Islet of Langerhans (tissue), 1 donor: ENCODE measurements around the gene MTRFR.
"Not testable (repeated sequence)": the region's sequence is repeated elsewhere in the genome, so short reads cannot be mapped to it uniquely, and the experiment has no call there.

ENCODE experiments used
- FAIRE-seq: peaks from one replicate; lab custom pipeline; 2011; peaks lifted over from hg19 to GRCh38; lab: Jason Lieb, UNC

The MTRFR gene

GRCh38 chr12:123248996-123249741 is 15.9 kb downstream of the MTRFR start:
- not testable (repeated sequence) for FAIRE-seq

- FAIRE-seq: no peak
Observed at GRCh38 chr12:123250471-123251383, 17.5 kb downstream of the MTRFR start.

- no peak for FAIRE-seq
Observed at GRCh38 chr12:123251403-123252076, 18.3 kb downstream of the MTRFR start.

DNA sequence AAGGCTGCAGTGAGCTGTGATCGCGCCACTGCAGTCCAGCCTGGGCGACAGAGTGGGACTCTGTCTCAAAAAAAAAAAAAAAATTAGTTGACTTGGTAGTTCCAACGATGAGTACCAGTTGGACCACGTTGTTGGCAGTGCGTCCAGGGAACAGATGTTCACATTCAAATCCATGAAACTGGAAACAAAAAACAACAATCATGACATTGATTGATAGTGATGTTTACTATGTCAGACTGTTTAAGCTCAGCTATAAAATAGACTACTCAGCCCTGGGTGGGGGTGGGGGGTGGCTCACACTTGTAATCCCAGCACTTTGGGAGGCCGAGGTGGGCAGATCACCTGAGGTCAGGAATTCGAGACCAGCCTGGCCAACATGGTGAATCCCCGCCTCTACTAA is 19.1 kb downstream of the MTRFR start:
- FAIRE-seq: not testable (repeated sequence)

DNA sequence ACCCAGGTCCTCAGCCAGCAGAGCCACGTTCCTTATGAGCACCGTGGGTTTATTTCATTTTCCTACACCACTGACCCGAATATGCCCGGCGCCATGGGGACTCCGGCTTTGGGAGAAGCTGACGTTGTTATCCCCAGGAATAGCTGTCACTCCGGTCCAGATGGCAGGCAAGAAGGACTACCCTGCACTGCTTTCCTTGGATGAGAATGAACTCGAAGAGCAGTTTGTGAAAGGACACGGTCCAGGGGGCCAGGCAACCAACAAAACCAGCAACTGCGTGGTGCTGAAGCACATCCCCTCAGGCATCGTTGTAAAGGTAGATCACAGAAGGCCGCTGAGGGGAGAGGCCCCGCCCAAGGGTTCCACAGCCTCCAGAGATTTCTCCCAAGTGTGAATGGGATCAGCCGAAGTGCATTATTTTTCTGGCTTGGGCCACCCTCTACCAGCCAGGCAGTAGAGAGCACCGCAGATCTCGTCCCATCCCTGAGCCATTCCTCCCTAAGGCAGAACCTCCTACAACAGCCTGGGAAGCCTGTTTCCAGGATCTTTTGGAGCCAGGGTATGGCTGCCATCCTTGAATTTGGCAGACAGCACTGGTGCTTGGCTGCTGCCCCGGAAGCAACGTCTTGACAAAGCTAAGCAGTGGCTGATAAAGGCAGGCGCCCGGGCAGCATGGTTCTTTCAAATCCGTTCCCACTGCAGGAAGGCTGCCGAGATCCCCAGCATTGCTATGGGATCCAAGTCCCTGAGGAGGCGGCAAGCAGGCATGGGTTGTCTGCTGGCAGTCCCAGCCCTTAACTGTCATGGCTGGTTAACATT is 20.6 kb downstream of the MTRFR start:
- no peak for FAIRE-seq

DNA sequence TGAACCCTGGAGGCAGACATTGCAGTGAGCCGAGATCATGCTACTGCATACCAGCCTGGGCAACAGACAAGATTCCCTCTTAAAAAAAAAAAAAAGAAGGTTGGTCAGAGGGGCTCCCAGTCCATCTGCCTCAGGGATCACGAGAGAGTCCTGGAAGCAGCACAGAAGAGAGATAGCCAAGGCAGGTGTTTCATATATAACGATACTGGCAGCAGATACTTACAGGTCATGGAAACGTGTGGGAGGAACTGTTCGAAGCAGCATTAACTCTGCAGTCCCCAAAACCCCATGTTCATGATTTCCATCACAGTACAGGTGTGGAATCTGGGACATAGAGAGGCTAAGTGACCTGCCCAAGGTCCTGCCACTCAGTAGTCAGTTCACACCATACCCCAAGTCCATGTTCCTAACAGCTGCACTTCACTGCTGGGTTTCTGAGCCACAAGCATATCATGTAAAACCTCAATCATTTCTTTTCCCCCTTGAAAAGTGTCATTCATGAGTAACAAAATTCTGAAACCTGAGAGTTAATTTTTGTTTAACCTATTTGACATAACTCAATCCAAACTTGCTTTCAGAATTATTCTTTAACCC is 21.7 kb downstream of the MTRFR start:
- no peak for FAIRE-seq

DNA sequence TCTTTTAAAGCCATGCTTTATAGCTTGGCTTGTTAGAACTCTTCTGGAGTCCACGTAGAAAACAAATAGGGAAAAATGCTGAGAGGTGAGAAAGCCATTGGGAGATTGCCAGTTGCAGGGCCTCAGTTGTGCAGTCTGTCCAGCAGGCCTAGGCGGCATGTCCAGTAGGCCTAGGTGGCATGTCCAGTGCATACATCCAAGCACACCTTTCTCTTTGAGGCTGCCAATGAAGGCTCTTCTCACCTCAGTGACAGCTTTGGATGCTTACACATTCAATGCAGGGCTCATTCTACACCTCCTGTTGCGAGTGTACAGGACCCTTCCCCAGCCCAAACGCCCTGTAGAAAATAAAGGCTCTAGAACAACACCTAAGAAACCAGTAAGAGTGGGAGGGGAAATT is 25.4 kb downstream of the MTRFR start:
- FAIRE-seq: no peak

DNA sequence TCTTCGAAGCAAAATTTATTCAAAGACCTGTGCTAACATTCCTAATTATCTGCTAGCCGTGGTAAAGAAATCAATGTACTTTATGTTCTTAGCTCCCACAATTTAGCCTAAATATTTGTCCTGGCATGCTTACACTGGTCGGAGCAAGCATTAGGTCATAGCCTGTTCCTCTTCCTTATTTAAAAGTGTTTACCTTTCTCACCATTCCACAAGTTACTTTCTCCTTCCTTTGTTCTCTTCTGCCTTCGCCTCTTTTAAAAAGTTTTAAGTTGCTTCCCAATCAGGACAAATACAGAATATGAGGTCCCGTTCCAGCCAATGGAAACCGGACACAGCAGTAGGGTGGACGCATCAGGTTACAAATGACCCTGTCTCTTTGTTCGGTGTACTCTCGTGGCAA is 26.8 kb downstream of the MTRFR start:
- no peak for FAIRE-seq

DNA sequence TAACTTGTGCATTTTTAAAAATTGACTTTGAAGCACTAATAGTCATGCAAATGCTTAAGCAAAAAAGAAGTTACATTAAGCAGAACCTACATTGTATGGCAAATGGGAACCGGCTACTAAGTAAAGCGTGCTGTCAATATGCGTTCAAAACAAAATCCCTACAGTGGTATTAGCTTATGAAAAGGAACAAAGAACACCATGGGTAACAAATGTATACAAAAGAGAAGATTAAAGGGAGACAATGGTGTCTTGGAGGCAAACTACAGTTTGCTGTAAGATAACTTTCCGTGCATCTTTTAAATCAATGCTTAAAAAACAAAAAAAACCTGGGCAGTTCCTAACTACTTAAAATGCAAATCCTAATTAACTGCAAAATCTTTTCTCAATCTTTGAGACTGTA is 28.0 kb downstream of the MTRFR start:
- no peak for FAIRE-seq

GRCh38 chr12:123263196-123263817 is 30.1 kb downstream of the MTRFR start:
- FAIRE-seq: no peak

DNA sequence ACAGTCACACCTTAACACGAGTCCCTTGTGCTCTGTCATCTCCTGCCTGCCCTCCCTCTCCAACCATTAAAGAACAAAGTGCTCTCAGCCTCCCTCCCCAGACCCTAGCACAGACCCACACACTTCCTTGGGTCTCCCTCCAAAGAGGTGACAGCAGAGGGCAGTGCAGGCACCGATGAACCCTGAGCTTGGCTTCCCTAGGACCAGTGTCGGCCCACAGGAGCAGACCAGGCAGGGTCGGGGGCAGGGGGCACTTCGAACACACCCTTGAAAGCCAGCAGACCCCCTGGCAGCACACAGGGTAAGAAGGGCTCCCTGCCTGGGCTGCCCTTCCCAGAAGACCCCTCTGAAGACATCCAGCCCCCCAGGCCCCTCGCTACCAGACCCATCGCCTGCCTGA is 31.4 kb downstream of the MTRFR start:
- FAIRE-seq: no peak

GRCh38 chr12:123265851-123266678 is 32.8 kb downstream of the MTRFR start:
- no peak for FAIRE-seq

DNA sequence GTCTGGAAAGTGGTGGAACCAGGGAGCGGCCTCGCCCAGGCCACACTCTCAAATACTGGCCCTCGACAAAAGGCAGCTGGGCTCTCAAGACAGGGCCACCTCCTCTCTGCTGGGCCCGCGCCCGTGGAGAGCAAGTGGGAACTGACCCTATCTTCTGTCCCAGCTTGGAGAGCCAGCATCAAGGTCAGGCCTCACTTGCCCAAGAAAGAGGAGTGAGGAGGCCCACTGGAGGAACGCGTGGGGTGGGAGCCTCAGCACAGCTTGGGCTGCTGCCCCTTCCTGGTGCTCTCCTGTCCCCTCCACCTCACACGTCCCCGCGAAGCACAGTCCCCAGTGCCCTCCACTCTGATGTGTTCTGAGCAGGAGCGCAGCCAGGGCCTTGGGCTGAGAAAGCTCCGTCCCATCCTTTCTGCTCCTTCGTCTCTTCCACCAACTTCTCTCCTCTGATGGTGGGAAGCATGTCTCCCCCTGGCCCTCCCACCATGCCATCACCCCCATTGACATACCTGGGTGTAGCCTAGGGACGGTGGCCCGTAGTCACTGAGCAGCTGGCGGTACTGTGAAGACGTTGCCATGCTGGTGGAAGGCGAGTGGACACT is 33.5 kb downstream of the MTRFR start:
- no peak for FAIRE-seq

DNA sequence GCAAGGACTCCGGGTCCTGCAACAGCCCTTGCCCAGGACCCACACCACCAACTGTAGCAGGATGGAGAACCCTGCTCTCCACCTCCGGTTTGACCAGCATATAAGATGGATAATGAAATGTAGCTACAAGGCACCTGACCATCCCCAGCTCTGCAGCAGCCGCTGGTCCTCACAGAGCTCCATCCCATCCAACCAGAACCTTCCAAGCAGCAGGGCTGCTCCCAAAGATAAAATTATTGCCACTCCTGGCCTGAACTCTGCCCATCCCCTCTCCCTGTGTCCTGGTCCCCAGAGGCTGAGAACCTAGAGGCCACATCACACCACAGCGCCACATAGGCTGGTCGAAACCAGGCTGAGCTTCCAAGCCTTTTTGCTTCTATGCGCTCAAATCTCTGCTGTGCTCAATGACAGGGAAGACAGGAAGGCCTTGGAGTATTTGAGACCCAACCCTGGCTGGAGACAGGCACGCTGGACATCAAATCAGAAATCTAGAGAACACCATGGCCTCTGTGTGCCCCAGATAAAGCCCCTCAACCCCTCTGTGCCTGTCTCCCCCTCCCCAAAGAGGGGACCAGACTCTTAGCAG is 34.2 kb downstream of the MTRFR start:
- FAIRE-seq: no peak

GRCh38 chr12:123267991-123268843 is 35.0 kb downstream of the MTRFR start:
- FAIRE-seq: no peak

GRCh38 chr12:123268850-123269249 is 35.6 kb downstream of the MTRFR start:
- FAIRE-seq: no peak

- no peak for FAIRE-seq
Observed at GRCh38 chr12:123269395-123269892, 36.2 kb downstream of the MTRFR start.

GRCh38 chr12:123269896-123270213 is 36.6 kb downstream of the MTRFR start:
- no peak for FAIRE-seq
